Progenitor cell of endocrine pancreas (in vitro differentiated cells): ENCODE results near the gene RPUSD3. TPM values are rescaled to one million over a fixed set of nuclear protein-coding genes. Genes with fewer than 3 reads are reported as not detected.

Source experiments
- DNase-seq: peaks from one replicate; pipeline ENCODE4 v3.0.0; 2021; ENCODE audit warnings: low spot score; ENCODE audit not compliant: unreplicated experiment
- H3K27ac Mint-ChIP-seq: 2 replicates; pipeline ENCODE4 v1.8.0; 2021; ENCODE audit warnings: mild to moderate bottlenecking, moderate library complexity, mixed read lengths
- H3K27me3 Mint-ChIP-seq: 2 replicates; pipeline ENCODE4 v1.8.0; 2021; ENCODE audit warnings: mixed read lengths
- H3K36me3 Mint-ChIP-seq: 2 replicates; pipeline ENCODE4 v1.8.0; 2022; ENCODE audit warnings: mixed read lengths; ENCODE audit not compliant: insufficient read depth
- H3K4me1 Mint-ChIP-seq: 2 replicates; pipeline ENCODE4 v1.8.0; 2021; ENCODE audit warnings: low read depth, mixed read lengths
- H3K4me3 Mint-ChIP-seq: 2 replicates; pipeline ENCODE4 v1.8.0; 2021; ENCODE audit warnings: low read depth, mild to moderate bottlenecking, moderate library complexity, mixed read lengths
- H3K9me3 Mint-ChIP-seq: 2 replicates; pipeline ENCODE4 v1.8.0; 2021; ENCODE audit warnings: low read depth, mixed read lengths
- CTCF ChIP-seq: fragments of 200-600 bp; sonication (generic); IDR thresholded peaks from one replicate; pipeline ENCODE4 v1.5.0; 2021; ENCODE audit warnings: antibody characterized with exemption, mild to moderate bottlenecking; ENCODE audit not compliant: unreplicated experiment
- total RNA-seq: library from RNA; stranded (reverse); gene quantifications from 2 replicates; pipeline ENCODE4 v1.2.1, GENCODE V29; 2021

RPUSD3 gene
- total RNA-seq, 1 donor from 2014 or later = 55.0 TPM

GRCh38 chr3:9817436-9817835, 26.4 kb downstream of the RPUSD3 start:
- Mint-ChIP-seq H3K27ac (no peak overlapping the region), H3K4me1 (no peaks in the 10 kb centered on the region), H3K9me3 (no peaks in the 10 kb centered on the region), H3K4me3 (no peak overlapping the region), H3K36me3 (peaks cover 1% of the 10 kb centered on the region), H3K27me3 (no peaks in the 10 kb centered on the region)
- no peak for TF ChIP-seq CTCF
- no peak for DNase-seq

- Mint-ChIP-seq H3K4me3 (no peak overlapping the region), H3K27ac (no peak overlapping the region), H3K9me3 (no peaks in the 10 kb centered on the region), H3K27me3 (peaks cover 8% of the 10 kb centered on the region), H3K36me3 (peaks cover under 1% of the 10 kb centered on the region), H3K4me1 (peaks cover 3% of the 10 kb centered on the region)
- no peak for DNase-seq
- TF ChIP-seq CTCF = no peak
Observed at GRCh38 chr3:9815986-9816385, 27.8 kb downstream of the RPUSD3 start.

GRCh38 chr3:9812870-9813483, 30.8 kb downstream of the RPUSD3 start:
- no peak for TF ChIP-seq CTCF
- Mint-ChIP-seq H3K27ac (no peak overlapping the region), H3K27me3 (peaks cover 13% of the 10 kb centered on the region), H3K9me3 (no peaks in the 10 kb centered on the region), H3K4me3 (no peak overlapping the region), H3K4me1 (peaks cover 9% of the 10 kb centered on the region), H3K36me3 (no peaks in the 10 kb centered on the region)
- DNase-seq = no peak

GRCh38 chr3:9810846-9811245, 33.0 kb downstream of the RPUSD3 start:
- H3K36me3 Mint-ChIP-seq = no peaks in the 10 kb centered on the region

GRCh38 chr3:9810433-9810770, 33.4 kb downstream of the RPUSD3 start:
- Mint-ChIP-seq H3K36me3 (no peaks in the 10 kb centered on the region), H3K9me3 (no peaks in the 10 kb centered on the region), H3K27ac (peak overlapping the region; percentile 59), H3K4me3 (peak overlapping the region; percentile 75), H3K4me1 (peaks cover 9% of the 10 kb centered on the region), H3K27me3 (peaks cover 13% of the 10 kb centered on the region)
- no peak for TF ChIP-seq CTCF
- no peak for DNase-seq

More at GRCh38 chr3:9810846-9811245, 33.0 kb downstream of the RPUSD3 start:
- Mint-ChIP-seq H3K27ac (peak overlapping the region; percentile 84), H3K4me3 (peak overlapping the region; percentile 75), H3K9me3 (no peaks in the 10 kb centered on the region), H3K4me1 (peaks cover 9% of the 10 kb centered on the region), H3K27me3 (peaks cover 13% of the 10 kb centered on the region)
- TF ChIP-seq CTCF = no peak
- no peak for DNase-seq
